Endodermal cell (in vitro differentiated cells): ENCODE data around the gene BCL2L11. TPM values are rescaled to one million over a fixed set of nuclear protein-coding genes. Genes with fewer than 3 reads are reported as not detected.

Experiments used
- DNase-seq: peaks from one replicate; pipeline ENCODE4 v3.0.0-alpha.2; 2017
- H3K27ac ChIP-seq: 2 replicates; pipeline ENCODE4 v1.5.1; 2013; ENCODE audit warnings: mild to moderate bottlenecking, low read depth, low read length, moderate library complexity
- H3K27me3 ChIP-seq: 2 replicates; pipeline ENCODE4 v1.6.1; 2013; ENCODE audit warnings: mild to moderate bottlenecking, low read length, moderate library complexity; ENCODE audit not compliant: insufficient read depth, control insufficient read depth, poor library complexity, severe bottlenecking
- H3K36me3 ChIP-seq: 2 replicates; pipeline ENCODE4 v1.7.0; 2013; ENCODE audit warnings: mild to moderate bottlenecking, low read length, moderate library complexity; ENCODE audit not compliant: control insufficient read depth, insufficient read depth
- H3K4me1 ChIP-seq: one replicate; pipeline ENCODE4 v1.7.0; 2013; ENCODE audit warnings: low read length; ENCODE audit not compliant: control insufficient read depth, insufficient read depth
- H3K4me3 ChIP-seq: 2 replicates; pipeline ENCODE4 v1.5.1; 2013; ENCODE audit warnings: mild to moderate bottlenecking, low read length, moderate library complexity
- H3K9ac ChIP-seq: 2 replicates; pipeline ENCODE4 v1.6.1; 2013; ENCODE audit warnings: mild to moderate bottlenecking, low read length, moderate library complexity; ENCODE audit not compliant: poor library complexity, severe bottlenecking; ENCODE audit errors: extremely low read depth
- H3K9me3 ChIP-seq: 2 replicates; pipeline ENCODE4 v1.6.1; 2013; ENCODE audit warnings: mild to moderate bottlenecking, low read length, moderate library complexity; ENCODE audit not compliant: control insufficient read depth
- H3K27ac Mint-ChIP-seq: 2 replicates; pipeline ENCODE4 v1.8.0; 2020; ENCODE audit warnings: mixed read lengths
- H3K27me3 Mint-ChIP-seq: 2 replicates; pipeline ENCODE4 v1.8.0; 2021; ENCODE audit warnings: mild to moderate bottlenecking, mixed read lengths; ENCODE audit not compliant: insufficient read depth
- H3K36me3 Mint-ChIP-seq: 2 replicates; pipeline ENCODE4 v1.8.0; 2020; ENCODE audit warnings: low read depth, mixed read lengths
- H3K4me1 Mint-ChIP-seq: 2 replicates; pipeline ENCODE4 v1.8.0; 2020; ENCODE audit warnings: mixed read lengths
- H3K4me3 Mint-ChIP-seq: 2 replicates; pipeline ENCODE4 v1.8.0; 2020; ENCODE audit warnings: mild to moderate bottlenecking, moderate library complexity, mixed read lengths
- H3K9me3 Mint-ChIP-seq: 2 replicates; pipeline ENCODE4 v1.8.0; 2020; ENCODE audit warnings: mild to moderate bottlenecking, mixed read lengths
- CTCF ChIP-seq: fragments of 200-600 bp; sonication (generic); conservative IDR thresholded peaks from 2 replicates; pipeline ENCODE4 v1.5.0; 2021; ENCODE audit warnings: antibody characterized with exemption, mild to moderate bottlenecking
- WGBS, 2 experiments: methylation state at CpG; one replicate each; pipeline versions ENCODE4 v1.1.5 to v1.1.7; 2013; ENCODE audit warnings: missing lambda C conversion rate in 2 of 2, mixed read lengths in 1 of 2; ENCODE audit not compliant: insufficient coverage in 1 of 2, insufficient read length in 1 of 2; 5-methylcytosine and 5-hydroxymethylcytosine counted together
- total RNA-seq, 2 donors: library from RNA; stranded (reverse); fragmentation: NEBNext Ultra II Directional in 1 of 2; extraction: Animal tissue kit (Norgen Biotek cat#: 25700) in 1 of 2; gene quantifications; 2 replicates in 1 of 2; 3 replicates in 1 of 2; pipeline ENCODE4 v1.2.1, GENCODE V29; 2021

Gene BCL2L11
- total RNA-seq, 2 donors from 2014 or later: 16.7 to 21.0 TPM

GRCh38 chr2:111202266-111203040 is 81.7 kb downstream of the BCL2L11 start:
- peaks cover 16% of the 10 kb centered on the region for H3K4me1 Mint-ChIP-seq
- Histone ChIP-seq H3K27ac (no peak overlapping the region), H3K9me3 (no peaks in the 10 kb centered on the region), H3K9ac (no peak overlapping the region), H3K4me1 (peaks cover 13% of the 10 kb centered on the region), H3K27me3 (no peaks in the 10 kb centered on the region), H3K36me3 (no peaks in the 10 kb centered on the region), H3K4me3 (no peak overlapping the region)
- no peak for TF ChIP-seq CTCF
- WGBS, 2 experiments: 88 to 89% methylated on average over 1 to 2 of the region's 2 CpGs
- H3K9me3 Mint-ChIP-seq: no peaks in the 10 kb centered on the region
- H3K27me3 Mint-ChIP-seq: peaks cover 2% of the 10 kb centered on the region
- no peaks in the 10 kb centered on the region for H3K36me3 Mint-ChIP-seq
- DNase-seq: no peak
- no peak overlapping the region for H3K4me3 Mint-ChIP-seq
- H3K27ac Mint-ChIP-seq: no peak overlapping the region

GRCh38 chr2:111204706-111205105 is 84.0 kb downstream of the BCL2L11 start:
- Mint-ChIP-seq H3K27me3 (no peaks in the 10 kb centered on the region), H3K27ac (no peak overlapping the region), H3K36me3 (no peaks in the 10 kb centered on the region), H3K9me3 (no peaks in the 10 kb centered on the region), H3K4me1 (peaks cover 11% of the 10 kb centered on the region), H3K4me3 (no peak overlapping the region)
- H3K4me3 ChIP-seq: no peak overlapping the region
- 95 to 98% methylated on average over 2 of the region's 2 CpGs for WGBS, 2 experiments
- TF ChIP-seq CTCF: no peak
- peaks cover 10% of the 10 kb centered on the region for H3K4me1 ChIP-seq
- H3K27ac ChIP-seq: no peak overlapping the region
- DNase-seq: no peak
- H3K9ac ChIP-seq: no peak overlapping the region
- H3K9me3 ChIP-seq: no peaks in the 10 kb centered on the region
- no peaks in the 10 kb centered on the region for H3K36me3 ChIP-seq
- H3K27me3 ChIP-seq: no peaks in the 10 kb centered on the region

GRCh38 chr2:111205774-111206173 is 85.1 kb downstream of the BCL2L11 start:
- WGBS, 2 experiments: 89 to 100% methylated on average over 1 to 2 of the region's 2 CpGs
- no peak overlapping the region for H3K9ac ChIP-seq
- no peak overlapping the region for H3K27ac ChIP-seq
- Mint-ChIP-seq H3K36me3 (no peaks in the 10 kb centered on the region), H3K27ac (no peak overlapping the region), H3K4me1 (peaks cover 3% of the 10 kb centered on the region), H3K9me3 (no peaks in the 10 kb centered on the region), H3K27me3 (no peaks in the 10 kb centered on the region), H3K4me3 (no peak overlapping the region)
- TF ChIP-seq CTCF: no peak
- H3K4me1 ChIP-seq: peaks cover under 1% of the 10 kb centered on the region
- no peaks in the 10 kb centered on the region for H3K36me3 ChIP-seq
- H3K9me3 ChIP-seq: no peaks in the 10 kb centered on the region
- no peak overlapping the region for H3K4me3 ChIP-seq
- DNase-seq: peak; percentile 8
- no peaks in the 10 kb centered on the region for H3K27me3 ChIP-seq
